CD4-positive, alpha-beta T cell treated with Interleukin-17A for 1 hour (primary cell): ENCODE measurements around the gene IGFALS.

Experiments used
- DNase-seq: peaks from one replicate; pipeline ENCODE4 v3.0.0-alpha.2; 2020

IGFALS gene

GRCh38 chr16:1741553-1742165 is 51.8 kb downstream of the IGFALS start:
- DNase-seq: no peak

DNA sequence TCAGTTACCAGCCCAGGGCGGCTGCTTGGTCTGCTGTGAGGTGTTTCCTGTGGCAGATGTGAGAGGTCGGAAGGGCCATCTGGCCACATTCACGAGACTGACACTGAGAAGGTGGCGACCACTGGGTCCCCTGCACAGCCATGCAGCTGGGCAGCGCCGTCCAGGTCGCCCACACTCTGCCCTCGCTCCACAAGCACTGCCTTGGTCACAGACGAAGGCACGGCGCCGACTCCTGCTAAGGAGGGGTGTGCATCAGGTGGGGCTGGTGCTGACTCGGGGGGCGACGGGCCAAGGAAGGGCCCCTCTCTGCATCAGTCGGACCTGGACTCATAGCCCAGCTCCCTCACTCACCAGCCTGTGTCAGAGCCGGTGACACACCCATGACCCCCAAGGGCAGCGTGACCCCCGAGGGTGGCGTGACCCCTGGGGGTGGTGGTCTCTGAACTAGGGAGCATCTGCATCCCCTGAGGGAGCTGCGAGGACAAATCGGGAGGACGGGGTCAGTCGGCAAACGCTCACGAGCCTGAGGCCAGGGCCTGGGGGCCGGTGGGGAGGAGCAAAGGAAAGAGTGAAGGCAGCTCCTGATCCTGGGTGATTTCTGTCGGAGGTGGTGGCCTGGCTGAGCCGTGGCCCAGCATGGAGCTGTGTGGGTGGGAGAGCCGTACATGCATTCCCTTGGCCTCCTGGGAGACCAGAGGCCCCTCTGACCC is 52.6 kb downstream of the IGFALS start:
- no peak for DNase-seq
